ENCODE measurements around the gene CIAPIN1.

Gene CIAPIN1

GRCh38 chr16:57409870-57410587, 37.2 kb downstream of the CIAPIN1 start:
- Histone ChIP-seq H3K4me2 (ENCODE audit: low read depth, low read length) (no peak overlapping the region), H3K9me2 (replicated peaks; ENCODE audit: insufficient read depth, low read length) (no peaks in the 10 kb centered on the region), H3K27me3 (replicated peaks; ENCODE audit: insufficient read depth, low read length) (peaks cover 30% of the 10 kb centered on the region; the same call in 1 of the 2 replicates), H3F3A (ENCODE audit: insufficient read depth, low read length) (no peaks in the 10 kb centered on the region), H3K36me3 (replicated peaks; ENCODE audit: insufficient read depth, low read length) (no peaks in the 10 kb centered on the region), H3K4me3 (ENCODE audit: low read length) (no peak overlapping the region), H4K20me1 (ENCODE audit: insufficient read depth, low read length) (no peaks in the 10 kb centered on the region), H3K27ac (ENCODE audit: low read length) (no peak overlapping the region), H3K79me2 (ENCODE audit: low read length) (no peaks in the 10 kb centered on the region), H2AFZ (ENCODE audit: low read length) (no peak overlapping the region), H3K4me1 (ENCODE audit: low read length) (no peaks in the 10 kb centered on the region), H3K9me3 (replicated peaks; ENCODE audit: insufficient read depth, low read length) (no peaks in the 10 kb centered on the region), H3K9ac (ENCODE audit: low read length) (no peak overlapping the region)
- TF ChIP-seq EZH2 (optimal IDR thresholded peaks at IDR 0.05; ENCODE audit: low read depth, low read length), result no peak
- TF ChIP-seq, protein P1, sequence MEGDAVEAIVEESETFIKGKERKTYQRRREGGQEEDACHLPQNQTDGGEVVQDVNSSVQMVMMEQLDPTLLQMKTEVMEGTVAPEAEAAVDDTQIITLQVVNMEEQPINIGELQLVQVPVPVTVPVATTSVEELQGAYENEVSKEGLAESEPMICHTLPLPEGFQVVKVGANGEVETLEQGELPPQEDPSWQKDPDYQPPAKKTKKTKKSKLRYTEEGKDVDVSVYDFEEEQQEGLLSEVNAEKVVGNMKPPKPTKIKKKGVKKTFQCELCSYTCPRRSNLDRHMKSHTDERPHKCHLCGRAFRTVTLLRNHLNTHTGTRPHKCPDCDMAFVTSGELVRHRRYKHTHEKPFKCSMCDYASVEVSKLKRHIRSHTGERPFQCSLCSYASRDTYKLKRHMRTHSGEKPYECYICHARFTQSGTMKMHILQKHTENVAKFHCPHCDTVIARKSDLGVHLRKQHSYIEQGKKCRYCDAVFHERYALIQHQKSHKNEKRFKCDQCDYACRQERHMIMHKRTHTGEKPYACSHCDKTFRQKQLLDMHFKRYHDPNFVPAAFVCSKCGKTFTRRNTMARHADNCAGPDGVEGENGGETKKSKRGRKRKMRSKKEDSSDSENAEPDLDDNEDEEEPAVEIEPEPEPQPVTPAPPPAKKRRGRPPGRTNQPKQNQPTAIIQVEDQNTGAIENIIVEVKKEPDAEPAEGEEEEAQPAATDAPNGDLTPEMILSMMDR (IDR thresholded peaks at IDR 0.05; ENCODE audit: low read length), result no peak
- DNase-seq, result no peak

GRCh38 chr16:57409065-57409464, 38.1 kb downstream of the CIAPIN1 start:
- Histone ChIP-seq H3K9ac (ENCODE audit: low read length) (no peak overlapping the region), H3K79me2 (ENCODE audit: low read length) (no peaks in the 10 kb centered on the region), H3K27me3 (replicated peaks; ENCODE audit: insufficient read depth, low read length) (peaks cover 34% of the 10 kb centered on the region; the same call in 1 of the 2 replicates), H3K4me1 (ENCODE audit: low read length) (no peaks in the 10 kb centered on the region), H2AFZ (ENCODE audit: low read length) (no peak overlapping the region), H3K9me2 (replicated peaks; ENCODE audit: insufficient read depth, low read length) (no peaks in the 10 kb centered on the region), H3K4me2 (ENCODE audit: low read depth, low read length) (no peak overlapping the region), H3K27ac (ENCODE audit: low read length) (no peak overlapping the region), H3K36me3 (replicated peaks; ENCODE audit: insufficient read depth, low read length) (no peaks in the 10 kb centered on the region), H3K4me3 (ENCODE audit: low read length) (no peak overlapping the region), H3F3A (ENCODE audit: insufficient read depth, low read length) (no peaks in the 10 kb centered on the region), H3K9me3 (replicated peaks; ENCODE audit: insufficient read depth, low read length) (no peaks in the 10 kb centered on the region), H4K20me1 (ENCODE audit: insufficient read depth, low read length) (no peaks in the 10 kb centered on the region)
- TF ChIP-seq EZH2phosphoT487 (IDR thresholded peaks at IDR 0.05; ENCODE audit: low read length), result no peak
- TF ChIP-seq, protein P1 (IDR thresholded peaks at IDR 0.05; ENCODE audit: low read length), result no peak
- no peak for TF ChIP-seq EZH2 (optimal IDR thresholded peaks at IDR 0.05; ENCODE audit: low read depth, low read length)
- no peak for DNase-seq

DNA sequence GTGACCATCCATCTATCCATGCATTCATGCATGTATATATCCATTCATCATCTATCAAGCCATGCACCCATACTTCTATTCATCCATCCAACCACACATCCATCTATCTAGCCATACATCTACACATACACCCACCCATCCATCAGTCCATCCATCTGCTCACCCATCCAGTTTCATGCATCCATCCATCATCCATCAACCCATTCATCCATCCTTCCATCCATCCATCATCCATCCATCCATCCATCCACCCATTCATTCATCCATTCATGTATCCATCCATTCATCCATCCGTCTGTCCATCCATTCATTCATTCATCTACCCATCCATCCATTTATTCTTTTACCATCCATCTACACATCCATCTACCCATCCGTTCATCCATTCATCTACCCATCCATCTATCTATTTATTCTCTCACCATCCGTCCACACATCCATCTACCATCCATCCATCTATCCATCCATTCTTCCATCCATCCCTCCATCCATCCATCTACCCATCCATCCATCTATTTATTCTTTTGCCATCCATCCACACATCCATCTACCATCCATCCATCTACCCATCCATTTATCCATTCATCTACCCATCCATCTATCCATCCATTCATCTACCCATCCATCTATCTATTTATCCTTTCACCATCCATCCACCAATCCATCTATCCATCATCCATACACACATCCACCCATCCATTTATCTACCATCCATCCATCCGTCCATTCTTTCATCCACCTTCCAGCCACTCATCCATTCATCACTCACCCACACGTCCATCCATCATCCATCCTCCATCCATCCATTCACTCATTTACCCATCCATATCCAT, 39.4 kb downstream of the CIAPIN1 start:
- Histone ChIP-seq H3K36me3 (replicated peaks; ENCODE audit: insufficient read depth, low read length) (no peaks in the 10 kb centered on the region), H3K27me3 (replicated peaks; ENCODE audit: insufficient read depth, low read length) (peaks cover 23% of the 10 kb centered on the region; the same call in 1 of the 2 replicates), H3K4me1 (ENCODE audit: low read length) (no peaks in the 10 kb centered on the region), H3K9ac (ENCODE audit: low read length) (no peak overlapping the region), H2AFZ (ENCODE audit: low read length) (no peak overlapping the region), H3F3A (ENCODE audit: insufficient read depth, low read length) (no peaks in the 10 kb centered on the region), H3K9me3 (replicated peaks; ENCODE audit: insufficient read depth, low read length) (no peaks in the 10 kb centered on the region), H3K9me2 (replicated peaks; ENCODE audit: insufficient read depth, low read length) (no peaks in the 10 kb centered on the region), H3K27ac (ENCODE audit: low read length) (no peak overlapping the region), H3K79me2 (ENCODE audit: low read length) (no peaks in the 10 kb centered on the region), H3K4me2 (ENCODE audit: low read depth, low read length) (no peak overlapping the region), H3K4me3 (ENCODE audit: low read length) (no peak overlapping the region), H4K20me1 (ENCODE audit: insufficient read depth, low read length) (no peaks in the 10 kb centered on the region)
- TF ChIP-seq, protein P1 (IDR thresholded peaks at IDR 0.05; ENCODE audit: low read length), result no peak
- TF ChIP-seq EZH2 (optimal IDR thresholded peaks at IDR 0.05; ENCODE audit: low read depth, low read length) (no peak), EZH2phosphoT487 (IDR thresholded peaks at IDR 0.05; ENCODE audit: low read length) (no peak)
- DNase-seq, result no peak

Measured in MM.1S (cell line).